Left ventricle myocardium inferior (tissue), 1 donor: ENCODE data around the gene KCMF1. TPM values are rescaled to one million over a fixed set of nuclear protein-coding genes. Genes with fewer than 3 reads are reported as not detected.

Experiments
- DNase-seq: peaks from one replicate; pipeline ENCODE4 v3.0.0-alpha.2; 2020
- H3K27ac ChIP-seq: fragments of 200-600 bp; replicated peaks from 2 replicates; pipeline ENCODE4 v1.8.0; 2021
- H3K27me3 ChIP-seq: fragments of 200-600 bp; 2 replicates; pipeline ENCODE4 v1.8.0; 2021; ENCODE audit warnings: low read depth
- H3K36me3 ChIP-seq: fragments of 200-600 bp; 2 replicates; pipeline ENCODE4 v1.8.0; 2021
- H3K4me1 ChIP-seq: fragments of 200-600 bp; 2 replicates; pipeline ENCODE4 v1.8.0; 2021
- H3K4me3 ChIP-seq: fragments of 200-600 bp; 2 replicates; pipeline ENCODE4 v1.8.0; 2021; ENCODE audit warnings: mild to moderate bottlenecking, moderate library complexity
- H3K9me3 ChIP-seq: fragments of 200-600 bp; replicated peaks from 2 replicates; pipeline ENCODE4 v1.8.0; 2021
- intact Hi-C: fragments of 100-400 bp; cut with micrococcal nuclease; formaldehyde crosslinking; loops from one replicate; pipeline ENCODE4 v1.11.0; 2022
- total RNA-seq: library from RNA; stranded (reverse); fragmentation: NEBNext Ultra II Directional; extraction: Animal tissue kit (Norgen Biotek cat#: 25700); gene quantifications from one replicate; pipeline ENCODE4 v1.2.1, GENCODE V29; 2021
- TF ChIP-seq, protein P1 (sequence below): fragments of 200-600 bp; IDR thresholded peaks from 2 replicates; pipeline ENCODE4 v1.8.0; 2021; ENCODE audit warnings: antibody characterized with exemption, mild to moderate bottlenecking, borderline replicate concordance
- donor health status: DM: no; HTN: yes; CAD: no; lungs with severe emphysema.

Gene KCMF1
- total RNA-seq, 1 donor from 2014 or later: 90.2 TPM

GRCh38 chr2:84995826-84996225 is 24.9 kb downstream of the KCMF1 start:
- H3K27ac ChIP-seq: peak overlapping the region; percentile 12
- no peaks in the 10 kb centered on the region for H3K36me3 ChIP-seq
- TF ChIP-seq, protein P1, sequence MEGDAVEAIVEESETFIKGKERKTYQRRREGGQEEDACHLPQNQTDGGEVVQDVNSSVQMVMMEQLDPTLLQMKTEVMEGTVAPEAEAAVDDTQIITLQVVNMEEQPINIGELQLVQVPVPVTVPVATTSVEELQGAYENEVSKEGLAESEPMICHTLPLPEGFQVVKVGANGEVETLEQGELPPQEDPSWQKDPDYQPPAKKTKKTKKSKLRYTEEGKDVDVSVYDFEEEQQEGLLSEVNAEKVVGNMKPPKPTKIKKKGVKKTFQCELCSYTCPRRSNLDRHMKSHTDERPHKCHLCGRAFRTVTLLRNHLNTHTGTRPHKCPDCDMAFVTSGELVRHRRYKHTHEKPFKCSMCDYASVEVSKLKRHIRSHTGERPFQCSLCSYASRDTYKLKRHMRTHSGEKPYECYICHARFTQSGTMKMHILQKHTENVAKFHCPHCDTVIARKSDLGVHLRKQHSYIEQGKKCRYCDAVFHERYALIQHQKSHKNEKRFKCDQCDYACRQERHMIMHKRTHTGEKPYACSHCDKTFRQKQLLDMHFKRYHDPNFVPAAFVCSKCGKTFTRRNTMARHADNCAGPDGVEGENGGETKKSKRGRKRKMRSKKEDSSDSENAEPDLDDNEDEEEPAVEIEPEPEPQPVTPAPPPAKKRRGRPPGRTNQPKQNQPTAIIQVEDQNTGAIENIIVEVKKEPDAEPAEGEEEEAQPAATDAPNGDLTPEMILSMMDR: no peak
- DNase-seq: no peak
- H3K27me3 ChIP-seq: no peaks in the 10 kb centered on the region
- intact Hi-C loops: no loop called here
- H3K4me1 ChIP-seq: peaks cover 85% of the 10 kb centered on the region
- H3K9me3 ChIP-seq: no peaks in the 10 kb centered on the region
- no peak overlapping the region for H3K4me3 ChIP-seq

DNA sequence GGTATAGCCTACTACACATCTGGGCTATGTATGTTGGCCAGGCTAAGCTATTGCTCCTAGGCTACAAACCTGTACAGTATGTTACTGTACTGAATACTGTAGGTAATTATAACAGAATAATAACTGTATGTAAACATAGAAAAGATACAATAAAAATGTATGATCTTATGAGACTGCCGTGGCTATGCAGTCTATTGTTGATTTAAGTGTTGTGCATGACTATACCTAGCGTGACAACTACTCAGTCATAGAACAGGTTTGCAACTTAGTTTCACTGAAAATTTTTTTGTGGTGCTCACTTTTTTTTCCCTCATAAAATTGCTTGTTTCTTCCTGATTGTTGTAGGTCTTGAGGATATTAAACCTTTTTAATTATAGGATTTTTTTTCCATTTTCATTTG is 25.9 kb downstream of the KCMF1 start:
- intact Hi-C loops: no loop called here
- TF ChIP-seq, protein P1: no peak
- Histone ChIP-seq H3K4me3 (no peak overlapping the region), H3K36me3 (no peaks in the 10 kb centered on the region), H3K27me3 (no peaks in the 10 kb centered on the region), H3K27ac (no peak overlapping the region), H3K4me1 (peaks cover 85% of the 10 kb centered on the region), H3K9me3 (no peaks in the 10 kb centered on the region)
- no peak for DNase-seq

- DNase-seq: no peak
- TF ChIP-seq, protein P1: no peak
- Histone ChIP-seq H3K27me3 (no peaks in the 10 kb centered on the region), H3K4me3 (no peak overlapping the region), H3K36me3 (no peaks in the 10 kb centered on the region), H3K4me1 (peaks cover 85% of the 10 kb centered on the region), H3K27ac (peak overlapping the region; percentile 10), H3K9me3 (no peaks in the 10 kb centered on the region)
- intact Hi-C loops: no loop called here
These were observed 28.6 kb downstream of the KCMF1 start for GRCh38 chr2:84999553-84999955.

- DNase-seq: no peak
- TF ChIP-seq, protein P1: no peak
- peaks cover 74% of the 10 kb centered on the region for H3K4me1 ChIP-seq
These were observed 30.6 kb downstream of the KCMF1 start for GRCh38 chr2:85001595-85001994.

DNA sequence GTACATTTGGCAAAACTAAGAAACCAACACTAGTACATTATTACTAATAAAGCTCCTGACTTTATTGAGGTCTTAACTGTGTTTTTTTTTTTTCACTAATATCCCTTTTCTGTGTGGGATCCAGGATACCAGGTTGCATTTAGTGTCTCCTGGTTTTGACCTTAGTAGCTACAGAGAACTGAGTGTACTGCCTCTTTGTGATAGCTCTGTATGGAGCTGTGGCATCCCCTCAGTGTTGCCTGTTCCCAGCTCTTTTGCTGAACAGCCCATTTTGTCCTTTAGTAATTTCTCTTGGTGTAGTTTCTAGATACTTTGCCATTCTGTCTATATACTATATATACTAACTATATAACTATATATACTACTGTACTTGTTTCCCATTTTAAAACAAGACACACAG is 31.6 kb downstream of the KCMF1 start:
- Histone ChIP-seq H3K27ac (peak overlapping the region; percentile 39), H3K27me3 (no peaks in the 10 kb centered on the region), H3K4me3 (no peak overlapping the region), H3K36me3 (peaks cover 3% of the 10 kb centered on the region), H3K4me1 (peaks cover 70% of the 10 kb centered on the region), H3K9me3 (no peaks in the 10 kb centered on the region)
- DNase-seq: no peak
- TF ChIP-seq, protein P1: no peak
- intact Hi-C loops: no loop called here

More at GRCh38 chr2:85001595-85001994, 30.6 kb downstream of the KCMF1 start:
- Histone ChIP-seq H3K36me3 (no peaks in the 10 kb centered on the region), H3K27me3 (no peaks in the 10 kb centered on the region), H3K9me3 (no peaks in the 10 kb centered on the region), H3K4me3 (no peak overlapping the region), H3K27ac (peak overlapping the region; percentile 39)
- intact Hi-C loops: no loop called here
